Type B pancreatic cell (in vitro differentiated cells): ENCODE measurements around the gene DOCK1. TPM values are rescaled to one million over a fixed set of nuclear protein-coding genes. Genes with fewer than 3 reads are reported as not detected.

Experiments
- DNase-seq: peaks from one replicate; pipeline ENCODE4 v3.0.0; 2021; ENCODE audit warnings: mixed read lengths; ENCODE audit not compliant: unreplicated experiment; ENCODE audit errors: extremely low spot score
- H3K27ac Mint-ChIP-seq: 2 replicates; pipeline ENCODE4 v1.8.0; 2021; ENCODE audit warnings: mild to moderate bottlenecking, mixed read lengths
- H3K27me3 Mint-ChIP-seq: 2 replicates; pipeline ENCODE4 v1.8.0; 2021; ENCODE audit warnings: mixed read lengths
- H3K36me3 Mint-ChIP-seq: 2 replicates; pipeline ENCODE4 v1.8.0; 2021; ENCODE audit warnings: mixed read lengths
- H3K4me1 Mint-ChIP-seq: one replicate; pipeline ENCODE4 v1.8.0; 2021; ENCODE audit warnings: mixed read lengths; ENCODE audit not compliant: unreplicated experiment
- H3K4me3 Mint-ChIP-seq: 2 replicates; pipeline ENCODE4 v1.8.0; 2021; ENCODE audit warnings: mild to moderate bottlenecking, mixed read lengths
- H3K9me3 Mint-ChIP-seq: 2 replicates; pipeline ENCODE4 v1.8.0; 2021; ENCODE audit warnings: mixed read lengths
- CTCF ChIP-seq: fragments of 200-600 bp; sonication (generic); conservative IDR thresholded peaks from 2 replicates; pipeline ENCODE4 v1.5.0; 2021; ENCODE audit warnings: antibody characterized with exemption, mild to moderate bottlenecking
- total RNA-seq: library from RNA; stranded (reverse); gene quantifications from 2 replicates; pipeline ENCODE4 v1.2.1, GENCODE V29; 2021; ENCODE audit warnings: low replicate concordance

DOCK1 gene
- total RNA-seq, 1 donor from 2014 or later = 67.4 TPM

GRCh38 chr10:127250031-127250430 is 344.8 kb downstream of the DOCK1 start:
- Mint-ChIP-seq H3K4me1 (peaks cover 5% of the 10 kb centered on the region), H3K27ac (no peak overlapping the region), H3K9me3 (no peaks in the 10 kb centered on the region), H3K4me3 (no peak overlapping the region), H3K36me3 (peaks cover 19% of the 10 kb centered on the region), H3K27me3 (no peaks in the 10 kb centered on the region)
- DNase-seq = no peak
- TF ChIP-seq CTCF = no peak

- H3K4me1 Mint-ChIP-seq = peaks cover 5% of the 10 kb centered on the region
- no peak for TF ChIP-seq CTCF
- peaks cover 24% of the 10 kb centered on the region for H3K36me3 Mint-ChIP-seq
Measured at GRCh38 chr10:127252818-127253217, 347.6 kb downstream of the DOCK1 start.

GRCh38 chr10:127254276-127254675 is 349.0 kb downstream of the DOCK1 start:
- no peak overlapping the region for H3K4me3 Mint-ChIP-seq
- H3K27me3 Mint-ChIP-seq = no peaks in the 10 kb centered on the region
- TF ChIP-seq CTCF = no peak
- DNase-seq = no peak
- H3K36me3 Mint-ChIP-seq = peaks cover 26% of the 10 kb centered on the region
- peaks cover 5% of the 10 kb centered on the region for H3K4me1 Mint-ChIP-seq
- H3K27ac Mint-ChIP-seq = no peak overlapping the region
- no peaks in the 10 kb centered on the region for H3K9me3 Mint-ChIP-seq

More at GRCh38 chr10:127252818-127253217, 347.6 kb downstream of the DOCK1 start:
- H3K27me3 Mint-ChIP-seq = no peaks in the 10 kb centered on the region
- no peaks in the 10 kb centered on the region for H3K9me3 Mint-ChIP-seq
- H3K4me3 Mint-ChIP-seq = no peak overlapping the region
- no peak for DNase-seq
- H3K27ac Mint-ChIP-seq = no peak overlapping the region

GRCh38 chr10:127257395-127257794 is 352.2 kb downstream of the DOCK1 start:
- Mint-ChIP-seq H3K36me3 (peaks cover 34% of the 10 kb centered on the region), H3K4me1 (peaks cover 5% of the 10 kb centered on the region), H3K27ac (no peak overlapping the region), H3K4me3 (no peak overlapping the region), H3K9me3 (peaks cover 4% of the 10 kb centered on the region), H3K27me3 (no peaks in the 10 kb centered on the region)
- no peak for TF ChIP-seq CTCF
- DNase-seq = no peak

- no peak overlapping the region for H3K4me3 Mint-ChIP-seq
- H3K4me1 Mint-ChIP-seq = peaks cover 5% of the 10 kb centered on the region
- H3K9me3 Mint-ChIP-seq = peaks cover 4% of the 10 kb centered on the region
- no peak for TF ChIP-seq CTCF
- DNase-seq = no peak
- H3K27ac Mint-ChIP-seq = no peak overlapping the region
- no peaks in the 10 kb centered on the region for H3K27me3 Mint-ChIP-seq
- peaks cover 30% of the 10 kb centered on the region for H3K36me3 Mint-ChIP-seq
Measured at GRCh38 chr10:127259347-127259746, 354.1 kb downstream of the DOCK1 start.

GRCh38 chr10:127262606-127263005 is 357.4 kb downstream of the DOCK1 start:
- DNase-seq = no peak
- H3K27me3 Mint-ChIP-seq = no peaks in the 10 kb centered on the region
- peaks cover 36% of the 10 kb centered on the region for H3K36me3 Mint-ChIP-seq
- no peak overlapping the region for H3K27ac Mint-ChIP-seq
- no peak overlapping the region for H3K4me3 Mint-ChIP-seq
- H3K4me1 Mint-ChIP-seq = no peaks in the 10 kb centered on the region
- H3K9me3 Mint-ChIP-seq = peaks cover 4% of the 10 kb centered on the region
- no peak for TF ChIP-seq CTCF
